22Rv1 (cell line): ENCODE data around the gene CCDC183.

Experiments
- ZFX ChIP-seq: fragments of 450-650 bp; IDR thresholded peaks from 2 replicates; pipeline ENCODE4 v1.6.1; 2017; ENCODE audit warnings: antibody characterized with exemption, borderline replicate concordance
- TF ChIP-seq, protein P1 (sequence below): fragments of 450-650 bp; IDR thresholded peaks from 2 replicates; pipeline ENCODE4 v1.5.1; 2017; ENCODE audit warnings: mild to moderate bottlenecking

DNA sequence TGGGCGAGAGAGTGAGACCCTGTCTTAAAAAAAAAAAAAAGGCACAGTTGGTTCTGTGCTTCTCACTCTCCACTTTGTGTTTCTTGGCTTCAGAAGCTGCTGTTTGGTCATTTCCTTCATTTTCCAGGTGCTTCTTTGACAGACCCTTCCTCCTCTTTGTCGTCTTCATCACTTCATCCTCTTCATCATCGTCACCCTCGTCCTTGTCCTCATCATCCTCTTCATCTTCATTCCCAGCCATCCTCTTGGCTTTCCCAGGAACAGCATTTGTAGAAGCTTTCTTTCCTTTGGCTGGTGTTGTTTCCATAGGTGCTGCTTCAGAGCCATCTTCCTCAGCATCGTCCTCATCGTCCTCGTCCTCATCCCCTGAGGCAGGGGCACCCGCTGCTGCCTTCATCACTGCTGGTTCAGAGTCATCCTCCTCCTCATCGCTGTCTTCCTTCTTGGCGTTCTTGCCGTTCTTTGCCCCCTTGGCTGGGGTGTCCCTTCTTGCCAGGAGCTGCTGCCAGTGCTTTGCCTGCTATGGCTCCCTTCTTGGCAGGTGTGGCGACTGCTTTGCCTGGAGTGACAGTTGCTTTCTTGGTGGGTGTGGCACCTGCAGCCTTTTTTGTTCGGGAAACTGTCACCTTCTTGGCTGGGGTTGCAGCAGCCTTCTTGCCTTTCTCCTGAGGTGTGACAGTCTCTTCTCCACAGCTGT lies 18.7 kb downstream of the CCDC183 start:
- TF ChIP-seq, protein P1, sequence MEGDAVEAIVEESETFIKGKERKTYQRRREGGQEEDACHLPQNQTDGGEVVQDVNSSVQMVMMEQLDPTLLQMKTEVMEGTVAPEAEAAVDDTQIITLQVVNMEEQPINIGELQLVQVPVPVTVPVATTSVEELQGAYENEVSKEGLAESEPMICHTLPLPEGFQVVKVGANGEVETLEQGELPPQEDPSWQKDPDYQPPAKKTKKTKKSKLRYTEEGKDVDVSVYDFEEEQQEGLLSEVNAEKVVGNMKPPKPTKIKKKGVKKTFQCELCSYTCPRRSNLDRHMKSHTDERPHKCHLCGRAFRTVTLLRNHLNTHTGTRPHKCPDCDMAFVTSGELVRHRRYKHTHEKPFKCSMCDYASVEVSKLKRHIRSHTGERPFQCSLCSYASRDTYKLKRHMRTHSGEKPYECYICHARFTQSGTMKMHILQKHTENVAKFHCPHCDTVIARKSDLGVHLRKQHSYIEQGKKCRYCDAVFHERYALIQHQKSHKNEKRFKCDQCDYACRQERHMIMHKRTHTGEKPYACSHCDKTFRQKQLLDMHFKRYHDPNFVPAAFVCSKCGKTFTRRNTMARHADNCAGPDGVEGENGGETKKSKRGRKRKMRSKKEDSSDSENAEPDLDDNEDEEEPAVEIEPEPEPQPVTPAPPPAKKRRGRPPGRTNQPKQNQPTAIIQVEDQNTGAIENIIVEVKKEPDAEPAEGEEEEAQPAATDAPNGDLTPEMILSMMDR = no peak
- TF ChIP-seq ZFX = no peak
